C4-2B (cell line): Measurements from ENCODE around the gene TEX13A.

Experiments used
- CTCF ChIP-seq: fragments of 450-650 bp; conservative IDR thresholded peaks from 2 replicates; pipeline ENCODE4 v1.5.1; 2017; ENCODE audit warnings: mild to moderate bottlenecking
- ZFX ChIP-seq: fragments of 450-650 bp; IDR thresholded peaks from 2 replicates; pipeline ENCODE4 v1.6.1; 2017

- TF ChIP-seq CTCF (peak; percentile 37), ZFX (no peak)
Observed at GRCh38 chrX:105210258-105210657, 10.2 kb downstream of the TEX13A start.
